Skin epidermis (tissue), 12 donors: ENCODE results near the gene BCL11B.

Experiments used
- H3K27ac ChIP-seq, 21 experiments: fragments of 200-600 bp; sonication (generic) in 11 of 21; one replicate each; pipeline ENCODE4 v1.5.0; 2020; ENCODE audit warnings: mild to moderate bottlenecking in 3 of 21, inconsistent platforms in 2 of 21, moderate library complexity in 2 of 21
- H3K4me3 ChIP-seq, 7 experiments: fragments of 200-600 bp; sonication (generic) in 2 of 7; one replicate each; pipeline ENCODE4 v1.5.0; 2020; ENCODE audit warnings: inconsistent platforms in 2 of 7, mild to moderate bottlenecking in 2 of 7, moderate library complexity in 1 of 7

The BCL11B gene

DNA sequence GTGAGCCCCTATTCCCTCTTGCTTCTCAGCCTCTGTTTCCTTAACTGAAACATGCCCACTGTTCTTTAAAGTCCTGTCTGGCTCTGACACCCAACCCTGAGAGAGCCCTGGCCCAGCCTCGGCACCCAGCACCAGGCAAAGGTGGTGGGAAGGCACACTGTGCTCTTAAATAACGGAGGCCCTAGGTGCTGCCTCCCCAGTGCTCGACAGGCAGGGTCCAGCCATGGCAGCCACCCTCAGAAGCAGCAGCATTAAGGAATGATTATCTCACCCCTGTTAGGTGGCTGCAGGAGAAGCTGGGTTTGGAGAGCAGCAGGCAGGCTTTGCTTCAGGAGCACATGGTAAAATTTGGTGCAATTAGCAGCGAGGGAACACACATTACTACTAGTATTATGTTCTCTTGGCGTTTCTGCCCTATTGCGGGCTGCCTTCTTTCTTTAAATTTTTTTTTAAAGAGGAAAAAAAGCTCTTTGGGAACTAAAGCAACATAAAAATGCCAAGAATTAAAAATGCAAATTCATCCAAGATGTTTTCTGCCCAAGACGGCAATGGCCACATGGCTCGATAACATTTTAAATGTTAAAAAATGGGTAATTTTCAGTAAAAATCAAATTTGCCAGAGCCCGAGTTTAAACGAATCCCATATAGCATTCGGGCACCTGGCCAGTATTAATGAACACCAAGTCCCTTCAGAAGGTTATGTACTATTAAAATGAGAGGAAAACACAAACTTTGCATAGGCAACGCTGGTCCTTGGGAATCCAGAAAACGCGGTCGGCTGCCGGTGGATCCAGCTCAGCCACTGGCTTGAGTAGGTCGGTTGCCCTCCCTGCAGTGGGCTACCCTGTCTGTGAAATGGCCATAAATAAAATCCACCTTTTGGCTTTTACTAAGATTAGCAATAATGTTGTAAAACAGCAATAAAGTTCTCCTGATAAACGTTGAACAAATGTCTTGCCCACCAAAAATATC, 152.2 kb downstream of the BCL11B start:
- no peak overlapping the region for H3K27ac ChIP-seq
- no peak overlapping the region for H3K4me3 ChIP-seq
